ENCODE data around the gene IGF1R.

The IGF1R gene

GRCh38 chr15:98817745-98818144, 169.4 kb downstream of the IGF1R start:
- Histone ChIP-seq H3K27me3 (ENCODE audit: insufficient read depth, poor library complexity, severe bottlenecking) (no peaks in the 10 kb centered on the region), H3K4me1 (ENCODE audit: insufficient read depth, poor library complexity, severe bottlenecking) (peaks cover 11% of the 10 kb centered on the region), H3K9me3 (ENCODE audit: severe bottlenecking) (no peaks in the 10 kb centered on the region), H3K36me3 (ENCODE audit: low read depth) (peaks cover 17% of the 10 kb centered on the region), H3K4me3 (ENCODE audit: severe bottlenecking) (no peak overlapping the region), H3K27ac (ENCODE audit: poor library complexity, severe bottlenecking) (no peak overlapping the region)
- TF ChIP-seq CTCF (IDR thresholded peaks at IDR 0.05; ENCODE audit: poor library complexity, severe bottlenecking), result no peak
- DNase-seq (ENCODE audit: low spot score) (no peak), ATAC-seq (ENCODE audit: low read depth) (no peak)

GRCh38 chr15:98823012-98823458, 174.7 kb downstream of the IGF1R start:
- no peak for DNase-seq (ENCODE audit: low spot score)
- H3K4me1 ChIP-seq (ENCODE audit: insufficient read depth, poor library complexity, severe bottlenecking), result peaks cover 15% of the 10 kb centered on the region
- no peak for TF ChIP-seq CTCF (IDR thresholded peaks at IDR 0.05; ENCODE audit: poor library complexity, severe bottlenecking)
- peak; percentile 70 for ATAC-seq (ENCODE audit: low read depth)
- peaks cover 21% of the 10 kb centered on the region for H3K36me3 ChIP-seq (ENCODE audit: low read depth)
- H3K9me3 ChIP-seq (ENCODE audit: severe bottlenecking), result no peaks in the 10 kb centered on the region
- no peak overlapping the region for H3K4me3 ChIP-seq (ENCODE audit: severe bottlenecking)
- H3K27ac ChIP-seq (ENCODE audit: poor library complexity, severe bottlenecking), result peak overlapping the region; percentile 9
- H3K27me3 ChIP-seq (ENCODE audit: insufficient read depth, poor library complexity, severe bottlenecking), result no peaks in the 10 kb centered on the region

GRCh38 chr15:98823616-98824015, 175.3 kb downstream of the IGF1R start:
- ATAC-seq (ENCODE audit: low read depth) (no peak), DNase-seq (ENCODE audit: low spot score) (no peak)
- H3K27me3 ChIP-seq (ENCODE audit: insufficient read depth, poor library complexity, severe bottlenecking), result no peaks in the 10 kb centered on the region
- H3K27ac ChIP-seq (ENCODE audit: poor library complexity, severe bottlenecking), result peak overlapping the region; percentile 9
- peaks cover 15% of the 10 kb centered on the region for H3K4me1 ChIP-seq (ENCODE audit: insufficient read depth, poor library complexity, severe bottlenecking)
- no peak overlapping the region for H3K4me3 ChIP-seq (ENCODE audit: severe bottlenecking)
- H3K9me3 ChIP-seq (ENCODE audit: severe bottlenecking), result peaks cover 4% of the 10 kb centered on the region
- no peak for TF ChIP-seq CTCF (IDR thresholded peaks at IDR 0.05; ENCODE audit: poor library complexity, severe bottlenecking)
- H3K36me3 ChIP-seq (ENCODE audit: low read depth), result peaks cover 21% of the 10 kb centered on the region

GRCh38 chr15:98824595-98824994, 176.3 kb downstream of the IGF1R start:
- H3K9me3 ChIP-seq (ENCODE audit: severe bottlenecking), result peaks cover 11% of the 10 kb centered on the region
- no peaks in the 10 kb centered on the region for H3K27me3 ChIP-seq (ENCODE audit: insufficient read depth, poor library complexity, severe bottlenecking)
- TF ChIP-seq CTCF (IDR thresholded peaks at IDR 0.05; ENCODE audit: poor library complexity, severe bottlenecking), result no peak
- H3K36me3 ChIP-seq (ENCODE audit: low read depth), result peaks cover 25% of the 10 kb centered on the region
- peaks cover 15% of the 10 kb centered on the region for H3K4me1 ChIP-seq (ENCODE audit: insufficient read depth, poor library complexity, severe bottlenecking)
- no peak overlapping the region for H3K4me3 ChIP-seq (ENCODE audit: severe bottlenecking)
- DNase-seq (ENCODE audit: low spot score) (no peak), ATAC-seq (ENCODE audit: low read depth) (no peak)
- H3K27ac ChIP-seq (ENCODE audit: poor library complexity, severe bottlenecking), result no peak overlapping the region

- H3K36me3 ChIP-seq (ENCODE audit: low read depth), result peaks cover 28% of the 10 kb centered on the region
- H3K9me3 ChIP-seq (ENCODE audit: severe bottlenecking), result peaks cover 28% of the 10 kb centered on the region
- no peak overlapping the region for H3K4me3 ChIP-seq (ENCODE audit: severe bottlenecking)
- H3K27me3 ChIP-seq (ENCODE audit: insufficient read depth, poor library complexity, severe bottlenecking), result no peaks in the 10 kb centered on the region
- ATAC-seq (ENCODE audit: low read depth), result no peak
- DNase-seq (ENCODE audit: low spot score), result no peak
- TF ChIP-seq CTCF (IDR thresholded peaks at IDR 0.05; ENCODE audit: poor library complexity, severe bottlenecking), result no peak
- H3K4me1 ChIP-seq (ENCODE audit: insufficient read depth, poor library complexity, severe bottlenecking), result peaks cover 15% of the 10 kb centered on the region
- H3K27ac ChIP-seq (ENCODE audit: poor library complexity, severe bottlenecking), result no peak overlapping the region
These were observed 178.3 kb downstream of the IGF1R start for GRCh38 chr15:98826658-98827057.
